Right atrium auricular region (tissue), 2 donors: ENCODE results near the gene GRAMD4. TPM values are rescaled to one million over a fixed set of nuclear protein-coding genes. Genes with fewer than 3 reads are reported as not detected.

Experiments
- DNase-seq: peaks from one replicate; pipeline ENCODE4 v3.0.0-alpha.2; 2019; ENCODE audit warnings: low spot score
- H3K27ac ChIP-seq, 2 donors: fragments of 200-600 bp; sonication (generic); 1 replicate in 1 of 2; 2 replicates in 1 of 2; pipeline ENCODE4 v1.5.1; 2016 to 2019
- H3K27me3 ChIP-seq, 2 donors: fragments of 200-600 bp; sonication (generic); one replicate each; pipeline versions ENCODE4 v1.5.1 to v1.6.0; 2017 to 2019
- H3K36me3 ChIP-seq: fragments of 200-600 bp; sonication (generic); one replicate; pipeline ENCODE4 v1.5.1; 2016
- H3K4me1 ChIP-seq, 2 donors: fragments of 200-600 bp; sonication (generic); one replicate each; pipeline versions ENCODE4 v1.5.1 to v1.6.0; 2017 to 2019
- H3K4me3 ChIP-seq, 2 donors: fragments of 200-600 bp; sonication (generic); 1 replicate in 1 of 2; 2 replicates in 1 of 2; pipeline ENCODE4 v1.5.1; 2017 to 2019; ENCODE audit warnings: mild to moderate bottlenecking in 1 of 2, moderate library complexity in 1 of 2
- H3K9me3 ChIP-seq, 2 donors: fragments of 200-600 bp; sonication (generic); one replicate each; pipeline ENCODE4 v1.5.1; 2019
- CTCF ChIP-seq, 2 donors: fragments of 200-600 bp; sonication (generic); IDR thresholded peaks; one replicate each; pipeline ENCODE4 v1.5.1; 2019; ENCODE audit warnings: antibody characterized with exemption in 2 of 2
- total RNA-seq, 2 donors: library from RNA; depleted of rRNA; stranded (reverse); fragments of >200 nt; gene quantifications; one replicate each; pipeline ENCODE4 v1.1.0, GENCODE V29; 2016

Gene GRAMD4
- total RNA-seq, 2 donors from 2014 or later: 29.1 to 31.6 TPM

- peaks cover 0 to 40% of the 10 kb centered on the region in 2 donors for H3K4me1 ChIP-seq
- H3K27ac ChIP-seq: peak overlapping the region in 1 of 2 donors; percentile 72
- H3K9me3 ChIP-seq: no peaks in the 10 kb centered on the region
- H3K27me3 ChIP-seq: no peaks in the 10 kb centered on the region
- H3K36me3 ChIP-seq: no peaks in the 10 kb centered on the region
- TF ChIP-seq CTCF (IDR thresholded peaks at IDR 0.05): no peak
- DNase-seq: no peak
- H3K4me3 ChIP-seq: no peak overlapping the region
These were observed 10.4 kb upstream of the GRAMD4 start for GRCh38 chr22:46609724-46610201.

- DNase-seq: no peak
- no peaks in the 10 kb centered on the region for H3K36me3 ChIP-seq
- peak overlapping the region in 1 of 2 donors; percentile 72 for H3K27ac ChIP-seq
- H3K27me3 ChIP-seq: no peaks in the 10 kb centered on the region
- no peak overlapping the region for H3K4me3 ChIP-seq
- TF ChIP-seq CTCF (IDR thresholded peaks at IDR 0.05): no peak
- no peaks in the 10 kb centered on the region for H3K9me3 ChIP-seq
- peaks cover 0 to 40% of the 10 kb centered on the region in 2 donors for H3K4me1 ChIP-seq
These were observed 9.8 kb upstream of the GRAMD4 start for GRCh38 chr22:46610356-46610755.

GRCh38 chr22:46611189-46611588 lies 9.0 kb upstream of the GRAMD4 start:
- no peaks in the 10 kb centered on the region for H3K9me3 ChIP-seq
- no peaks in the 10 kb centered on the region for H3K36me3 ChIP-seq
- no peaks in the 10 kb centered on the region for H3K27me3 ChIP-seq
- TF ChIP-seq CTCF (IDR thresholded peaks at IDR 0.05): no peak
- H3K27ac ChIP-seq: no peak overlapping the region
- no peak overlapping the region for H3K4me3 ChIP-seq
- no peak for DNase-seq
- peaks cover 0 to 40% of the 10 kb centered on the region in 2 donors for H3K4me1 ChIP-seq

- peaks cover 0 to 44% of the 10 kb centered on the region in 2 donors for H3K4me1 ChIP-seq
- no peak for DNase-seq
- H3K36me3 ChIP-seq: no peaks in the 10 kb centered on the region
- no peaks in the 10 kb centered on the region for H3K27me3 ChIP-seq
- H3K9me3 ChIP-seq: no peaks in the 10 kb centered on the region
- peak overlapping the region; percentile 51 to 65 for H3K27ac ChIP-seq
- no peak overlapping the region for H3K4me3 ChIP-seq
- no peak for TF ChIP-seq CTCF (IDR thresholded peaks at IDR 0.05)
These were observed 7.8 kb upstream of the GRAMD4 start for GRCh38 chr22:46612341-46612903.

GRCh38 chr22:46612904-46613605 lies 7.1 kb upstream of the GRAMD4 start:
- Histone ChIP-seq H3K4me1 (peaks cover 0 to 50% of the 10 kb centered on the region in 2 donors), H3K4me3 (no peak overlapping the region), H3K27ac (peak overlapping the region; percentile 51 to 65), H3K9me3 (no peaks in the 10 kb centered on the region), H3K36me3 (no peaks in the 10 kb centered on the region), H3K27me3 (no peaks in the 10 kb centered on the region)
- TF ChIP-seq CTCF (IDR thresholded peaks at IDR 0.05): no peak
- DNase-seq: no peak
